ENCODE data around the gene NR1I3.

Gene NR1I3

DNA sequence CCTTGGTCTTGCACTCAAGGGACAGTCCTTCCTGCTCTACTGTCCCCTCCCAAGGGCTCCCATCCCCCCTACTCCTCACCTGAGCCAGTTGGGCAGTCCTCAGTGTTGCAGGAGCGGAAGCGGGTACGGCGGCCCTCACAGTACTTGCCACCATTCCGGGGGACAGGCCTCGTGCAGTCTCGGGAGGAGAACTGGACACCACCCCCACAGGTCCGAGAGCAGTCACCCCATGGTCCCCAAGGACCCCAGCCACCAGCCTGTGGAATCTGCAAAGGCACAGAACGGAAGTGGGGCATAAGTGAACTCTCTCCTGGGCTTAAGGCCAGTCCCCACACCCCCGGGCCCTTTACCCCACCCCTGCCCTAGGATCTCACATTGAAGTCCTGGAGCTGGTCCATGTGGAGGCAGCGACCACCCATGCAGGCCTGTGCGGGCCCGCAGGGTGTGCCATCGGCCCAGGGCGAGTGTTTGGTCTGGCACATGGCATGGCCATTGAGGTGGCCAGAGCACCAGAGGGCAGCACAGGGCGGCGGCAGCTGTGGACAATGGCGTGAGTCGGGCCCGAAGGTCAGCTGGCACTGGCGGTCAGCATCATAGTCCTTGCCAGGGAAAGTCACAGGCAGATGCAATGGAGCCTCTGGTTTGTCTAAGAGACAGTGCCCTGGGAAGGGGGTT lies 44.3 kb downstream of the NR1I3 start:
- DNase-seq, result no peak

DNA sequence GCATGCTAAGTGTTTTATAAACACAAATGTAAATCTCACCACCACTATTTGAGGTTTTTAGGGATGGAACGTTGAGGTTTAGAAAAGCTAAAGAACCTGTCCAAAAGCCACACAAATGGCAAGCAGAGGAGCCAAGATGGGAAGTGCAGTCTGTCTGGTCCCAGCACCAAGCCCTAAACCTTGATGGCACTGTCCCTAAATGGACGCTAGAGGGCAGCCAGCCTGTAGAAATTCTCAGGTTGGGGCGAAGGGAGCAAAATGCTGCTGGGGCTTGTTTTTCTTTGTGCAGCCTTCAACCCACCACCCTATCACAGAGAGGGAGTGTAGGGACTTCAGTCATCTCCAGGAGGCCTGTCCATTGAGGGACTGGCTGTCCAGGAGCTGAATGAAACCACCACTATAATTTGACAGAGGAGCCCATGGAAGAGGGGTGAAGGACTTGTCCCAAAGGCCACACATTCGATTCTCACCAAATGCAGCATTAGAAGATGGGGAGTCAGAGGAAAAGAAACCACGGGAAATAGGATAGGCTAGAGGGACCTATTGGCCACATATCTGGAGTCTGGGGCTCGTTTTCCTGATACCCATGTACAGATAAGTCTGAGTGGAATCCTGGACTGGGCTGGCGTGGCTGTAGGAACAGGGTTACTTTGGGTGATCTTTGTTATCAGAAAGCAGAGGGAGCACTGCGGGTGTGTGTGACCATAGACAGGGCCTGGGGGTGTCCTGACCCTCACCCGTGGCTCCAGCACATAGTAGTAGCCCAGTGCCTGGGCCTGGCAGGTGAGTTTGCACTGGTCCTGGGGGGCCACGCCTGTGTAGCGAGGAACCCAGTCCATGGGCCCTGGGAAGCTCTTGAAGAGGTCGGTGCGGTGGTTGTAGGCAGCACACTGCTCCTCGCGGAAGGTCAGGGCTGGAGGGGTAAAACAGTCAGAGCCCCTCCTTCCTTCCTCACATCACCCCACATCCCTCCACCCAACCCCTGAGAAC lies 45.2 kb downstream of the NR1I3 start:
- peak; percentile 68 for DNase-seq

DNA sequence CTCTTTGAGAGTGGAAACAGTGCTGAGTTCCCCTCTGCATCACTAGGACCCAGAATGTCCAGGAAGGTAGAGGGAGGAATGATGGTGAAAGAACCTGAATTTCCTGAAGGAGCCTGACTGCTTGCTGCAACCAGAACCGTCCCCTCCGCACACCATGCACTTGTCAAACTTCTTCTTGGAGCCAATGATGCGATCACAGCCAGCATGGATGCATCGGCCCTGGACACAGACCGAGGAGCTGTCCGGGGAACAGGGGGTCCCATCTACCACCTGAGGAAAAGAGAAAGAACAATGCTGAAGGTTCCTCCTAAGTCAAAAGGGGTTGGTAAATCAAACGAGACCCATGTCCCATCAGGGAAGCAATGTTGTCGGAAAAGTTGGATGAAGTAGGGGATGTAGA lies 46.0 kb downstream of the NR1I3 start:
- no peak for DNase-seq

DNA sequence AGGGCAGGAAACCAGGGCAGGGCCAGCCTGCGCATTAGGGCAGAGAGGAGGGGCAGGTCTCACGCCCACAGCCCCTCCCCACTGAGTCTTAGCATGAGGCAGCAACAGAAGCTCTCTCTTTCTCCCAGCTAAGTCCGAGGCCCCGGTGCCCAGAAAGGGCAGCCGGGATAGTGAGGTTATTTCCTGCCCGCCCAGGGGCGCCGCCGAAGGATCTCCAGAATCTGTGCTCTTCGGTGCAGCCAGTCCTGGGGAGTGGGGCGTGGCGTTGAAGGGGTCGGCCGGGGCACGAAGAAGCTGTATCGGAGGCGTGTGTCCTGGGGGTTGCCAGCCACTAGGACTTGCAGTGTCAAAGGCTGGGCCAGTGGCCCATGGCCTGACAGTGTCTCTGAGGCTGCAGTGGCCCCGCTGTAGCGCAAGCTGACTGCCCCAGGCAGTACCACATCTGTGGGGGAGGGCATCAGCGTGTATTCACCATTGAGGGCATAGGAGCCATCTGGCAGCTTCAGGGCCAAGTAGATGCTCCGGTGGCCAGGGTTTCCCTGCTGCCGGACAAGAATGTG lies 47.0 kb downstream of the NR1I3 start:
- no peak for DNase-seq

DNA sequence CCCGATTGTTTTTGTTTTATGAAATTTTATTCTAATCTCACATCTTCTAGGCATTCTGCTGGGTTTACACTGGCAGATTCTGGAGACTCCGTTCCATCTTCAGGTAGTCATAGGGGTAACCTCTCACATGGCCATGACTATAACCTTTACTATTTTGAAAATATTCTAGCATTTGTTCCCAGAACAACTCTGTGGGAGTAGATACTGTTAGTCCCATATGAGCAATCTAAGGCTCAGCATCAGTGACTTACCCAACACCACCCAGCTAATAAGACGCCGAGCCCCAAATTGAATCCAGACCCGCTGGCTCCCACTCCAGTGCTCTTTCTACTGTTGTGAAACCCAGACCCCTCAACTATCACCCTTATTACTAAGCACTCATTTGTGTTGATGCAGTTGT lies 49.0 kb downstream of the NR1I3 start:
- no peak for DNase-seq

DNA sequence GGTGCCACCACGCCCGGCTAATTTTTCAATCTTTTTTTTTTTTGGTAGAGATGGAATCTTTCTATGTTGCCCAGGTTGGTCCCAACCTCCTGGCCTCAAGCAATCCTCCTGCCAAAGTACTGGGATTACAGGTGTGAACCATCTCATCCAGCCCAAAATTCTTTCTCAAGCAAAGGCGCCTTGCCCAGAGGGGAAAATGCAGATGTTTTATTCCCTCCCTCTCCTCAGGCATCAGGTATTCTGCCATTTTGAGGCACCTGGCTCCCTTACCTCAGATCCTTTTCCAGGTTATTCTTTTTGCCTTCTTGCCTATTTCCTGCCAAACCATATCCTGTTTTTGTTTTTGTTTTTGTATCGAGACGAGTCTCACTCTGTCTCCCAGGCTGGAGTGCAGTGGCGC lies 49.6 kb downstream of the NR1I3 start:
- no peak for DNase-seq

DNA sequence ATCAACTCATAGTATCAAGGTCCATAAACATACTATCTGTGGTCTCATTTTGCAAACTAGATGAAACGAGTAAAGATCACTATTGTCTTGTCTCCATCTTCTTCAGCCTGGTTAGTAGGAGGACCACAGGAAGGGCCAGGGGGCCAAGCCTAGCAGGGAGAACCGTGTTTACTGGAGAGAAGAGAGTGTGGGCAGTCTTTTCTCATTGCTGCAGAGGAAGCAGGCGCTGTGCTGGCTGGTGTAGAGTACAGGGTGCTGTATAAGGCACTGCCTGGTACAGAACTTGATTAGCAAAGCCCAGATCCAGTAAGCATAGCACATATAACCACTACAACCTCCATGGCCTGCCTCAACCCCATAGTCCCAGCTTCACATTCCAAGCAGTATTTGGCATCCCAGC lies 50.7 kb downstream of the NR1I3 start:
- DNase-seq, result no peak

DNA sequence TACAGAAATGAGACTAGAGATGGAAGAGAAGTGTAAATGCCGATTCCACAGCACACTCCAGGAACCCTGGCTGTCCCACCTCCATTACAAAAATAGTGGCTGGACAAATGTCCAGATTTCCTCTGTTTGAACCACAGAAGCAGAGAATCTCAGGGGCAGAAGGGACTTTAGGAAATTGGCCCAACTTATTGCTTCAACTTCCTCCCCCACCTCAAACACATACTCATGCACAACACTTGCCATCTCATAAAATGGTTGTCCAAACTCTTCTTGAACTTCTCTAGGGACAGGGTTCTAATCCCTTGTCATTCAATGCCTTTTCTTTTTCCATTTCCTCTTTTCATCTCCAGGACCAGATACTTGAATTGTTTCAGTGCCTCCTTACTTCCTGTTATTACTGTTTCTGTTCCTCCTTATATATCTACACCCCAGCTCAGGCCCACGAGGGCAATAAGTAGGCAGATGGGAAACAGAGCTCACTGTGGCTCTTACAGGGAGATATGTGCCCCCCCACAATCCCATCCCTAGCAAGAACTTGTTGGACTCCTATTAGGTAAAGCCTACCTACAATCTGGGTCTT lies 52.2 kb downstream of the NR1I3 start:
- DNase-seq, result no peak

DNA sequence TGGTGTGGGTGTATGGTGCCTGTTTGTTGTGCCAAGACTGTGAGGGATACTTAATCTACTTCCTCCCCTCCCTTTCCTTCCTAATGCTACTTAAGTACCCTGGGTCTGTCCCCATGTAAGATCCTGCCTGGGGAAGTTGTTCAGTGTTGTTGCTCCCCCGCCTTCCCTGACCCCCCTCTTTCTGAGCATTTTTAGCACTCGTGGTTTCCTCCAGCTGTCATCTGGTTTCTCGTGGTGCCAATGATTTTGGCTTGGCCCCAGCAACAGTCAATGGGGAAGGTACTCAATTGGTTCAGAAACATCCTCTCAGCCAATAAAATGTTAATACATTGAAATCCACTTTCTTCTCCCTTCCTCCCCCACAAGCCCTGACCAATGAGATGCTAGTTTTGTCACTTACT lies 52.7 kb downstream of the NR1I3 start:
- DNase-seq, result no peak

DNA sequence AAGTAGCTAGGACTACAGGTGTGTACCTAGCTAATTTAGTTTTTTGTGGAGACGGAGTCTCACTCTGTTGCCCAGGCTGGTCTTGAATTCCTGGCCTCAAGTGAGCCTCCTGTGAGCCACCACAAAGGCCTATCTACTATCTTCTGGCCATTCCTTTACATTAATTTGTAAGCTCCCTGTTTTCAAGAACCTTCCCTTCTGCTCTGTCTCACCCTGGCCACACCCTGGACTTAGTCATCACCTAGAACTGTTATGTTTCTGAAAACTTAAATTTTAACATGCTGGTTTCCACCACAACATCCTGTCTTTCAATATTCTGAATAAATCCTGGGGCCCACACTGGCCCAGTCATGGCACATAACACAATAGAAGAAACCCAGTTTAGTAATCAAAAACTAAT lies 55.8 kb downstream of the NR1I3 start:
- no peak for DNase-seq

DNA sequence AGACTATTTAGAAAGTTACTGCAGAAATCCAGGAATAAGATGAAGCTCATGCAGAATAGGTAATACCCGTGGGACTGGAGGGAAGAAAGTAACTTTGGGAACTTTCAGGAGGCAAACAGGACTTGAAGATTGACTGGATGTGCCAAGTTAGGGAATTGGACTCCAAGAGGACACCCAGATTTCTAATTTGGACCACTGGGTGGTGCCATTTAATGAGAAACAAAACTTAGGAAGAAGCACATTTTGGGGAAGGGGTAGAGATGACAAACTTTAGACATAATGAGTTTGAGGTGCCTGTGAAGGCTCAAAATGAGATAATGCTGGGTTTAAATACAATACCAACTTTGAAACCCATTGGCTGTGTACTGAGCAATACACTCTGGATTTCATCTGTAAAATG lies 57.4 kb downstream of the NR1I3 start:
- no peak for DNase-seq

DNA sequence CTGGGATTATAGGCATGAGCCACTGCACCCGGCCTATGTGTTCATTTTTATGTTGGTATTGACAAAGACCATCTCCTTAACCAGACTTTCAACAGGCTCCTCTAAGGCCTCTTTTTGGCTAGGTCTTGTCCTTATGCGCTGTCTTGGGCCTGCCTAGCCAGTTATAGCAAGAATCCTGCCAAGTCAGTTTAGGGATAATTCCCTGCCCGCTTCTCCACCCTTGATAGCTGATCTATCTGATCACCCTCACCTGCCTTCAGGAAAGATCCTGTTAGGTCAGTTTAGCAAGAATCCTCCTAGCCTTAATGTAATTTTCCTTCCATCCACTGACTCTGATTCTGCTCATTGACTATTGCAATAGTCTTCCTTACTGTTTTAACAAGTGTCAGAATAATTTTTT lies 58.3 kb downstream of the NR1I3 start:
- DNase-seq, result no peak

Data from amniotic stem cell (primary cell).